ENCODE measurements around the gene LMF1.

DNA sequence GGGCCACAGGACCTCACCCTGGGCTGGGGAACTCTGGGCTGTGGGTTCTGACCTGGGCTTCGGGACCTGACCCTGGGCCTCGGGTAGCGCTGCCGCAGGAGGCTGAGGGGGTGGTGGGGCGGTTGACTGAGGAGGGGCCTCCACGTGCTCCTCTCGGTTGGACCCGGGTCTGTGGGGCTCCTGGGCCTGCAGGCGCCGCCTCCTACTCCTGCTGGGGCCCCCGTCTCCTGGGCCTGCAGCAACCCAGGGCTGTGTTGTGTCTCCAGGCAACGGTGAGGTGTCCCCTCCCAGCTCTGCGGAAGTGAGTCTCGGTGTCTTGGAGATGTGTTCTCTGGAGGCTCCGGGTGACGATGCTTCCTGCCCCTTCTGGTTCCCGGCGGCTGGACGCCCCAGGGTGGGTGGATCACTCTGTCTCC lies 128.7 kb downstream of the LMF1 start:
- TF ChIP-seq TAF1 (IDR thresholded peaks at IDR 0.05; ENCODE audit: low read depth, low read length) (no peak), POLR2AphosphoS5 (IDR thresholded peaks at IDR 0.05; ENCODE audit: low read depth, low read length) (no peak), POLR2A (IDR thresholded peaks at IDR 0.05; ENCODE audit: low read depth, low read length) (no peak), SPI1 (IDR thresholded peaks at IDR 0.05; ENCODE audit: low read depth, low read length) (no peak), PAX5 (IDR thresholded peaks at IDR 0.05; ENCODE audit: insufficient read depth, low read length, severe bottlenecking) (no peak), POU2F2 (IDR thresholded peaks at IDR 0.05; ENCODE audit: low read depth, low read length) (no peak)

Measured in GM12891 (cell line).